Measurements from ENCODE around the gene GRK3.

DNA sequence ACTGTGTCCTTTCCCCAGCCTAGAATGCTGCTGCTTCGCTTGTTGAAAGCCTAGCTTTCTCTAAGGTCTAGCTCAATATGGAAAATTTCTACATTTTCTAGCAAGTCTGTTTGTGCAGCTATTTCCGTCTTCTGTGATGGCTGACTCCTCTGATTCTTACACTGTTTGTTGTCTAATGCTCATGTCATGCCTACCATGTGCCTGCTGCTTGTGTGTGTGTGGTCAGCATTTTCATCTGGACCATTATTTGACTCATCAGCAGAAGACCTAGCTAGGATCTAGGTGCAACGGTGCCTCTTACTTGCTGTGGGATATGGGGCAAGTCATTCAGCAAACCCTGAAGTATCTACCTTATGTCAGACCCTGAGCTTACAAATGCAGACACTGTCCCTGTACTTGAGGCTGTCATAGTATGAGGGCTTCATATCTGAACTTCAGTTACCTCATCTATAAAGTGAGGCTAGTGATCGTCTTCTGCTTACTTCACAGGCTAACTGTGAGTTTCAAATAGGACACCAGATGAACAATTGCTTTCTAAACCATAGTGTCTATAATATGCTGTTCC, 91.0 kb downstream of the GRK3 start:
- TF ChIP-seq, protein P1, sequence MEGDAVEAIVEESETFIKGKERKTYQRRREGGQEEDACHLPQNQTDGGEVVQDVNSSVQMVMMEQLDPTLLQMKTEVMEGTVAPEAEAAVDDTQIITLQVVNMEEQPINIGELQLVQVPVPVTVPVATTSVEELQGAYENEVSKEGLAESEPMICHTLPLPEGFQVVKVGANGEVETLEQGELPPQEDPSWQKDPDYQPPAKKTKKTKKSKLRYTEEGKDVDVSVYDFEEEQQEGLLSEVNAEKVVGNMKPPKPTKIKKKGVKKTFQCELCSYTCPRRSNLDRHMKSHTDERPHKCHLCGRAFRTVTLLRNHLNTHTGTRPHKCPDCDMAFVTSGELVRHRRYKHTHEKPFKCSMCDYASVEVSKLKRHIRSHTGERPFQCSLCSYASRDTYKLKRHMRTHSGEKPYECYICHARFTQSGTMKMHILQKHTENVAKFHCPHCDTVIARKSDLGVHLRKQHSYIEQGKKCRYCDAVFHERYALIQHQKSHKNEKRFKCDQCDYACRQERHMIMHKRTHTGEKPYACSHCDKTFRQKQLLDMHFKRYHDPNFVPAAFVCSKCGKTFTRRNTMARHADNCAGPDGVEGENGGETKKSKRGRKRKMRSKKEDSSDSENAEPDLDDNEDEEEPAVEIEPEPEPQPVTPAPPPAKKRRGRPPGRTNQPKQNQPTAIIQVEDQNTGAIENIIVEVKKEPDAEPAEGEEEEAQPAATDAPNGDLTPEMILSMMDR (IDR thresholded peaks at IDR 0.05; ENCODE audit: low read length): no peak
- no peak for TF ChIP-seq EZH2 (IDR thresholded peaks at IDR 0.05; ENCODE audit: borderline replicate concordance, low read length)
